ENCODE measurements around the gene CCDC90B. TPM values are rescaled to one million over a fixed set of nuclear protein-coding genes. Genes with fewer than 3 reads are reported as not detected.

The CCDC90B gene
- polyA plus RNA-seq, 4 donors: 80.9 to 103 (median 90.4) TPM

DNA sequence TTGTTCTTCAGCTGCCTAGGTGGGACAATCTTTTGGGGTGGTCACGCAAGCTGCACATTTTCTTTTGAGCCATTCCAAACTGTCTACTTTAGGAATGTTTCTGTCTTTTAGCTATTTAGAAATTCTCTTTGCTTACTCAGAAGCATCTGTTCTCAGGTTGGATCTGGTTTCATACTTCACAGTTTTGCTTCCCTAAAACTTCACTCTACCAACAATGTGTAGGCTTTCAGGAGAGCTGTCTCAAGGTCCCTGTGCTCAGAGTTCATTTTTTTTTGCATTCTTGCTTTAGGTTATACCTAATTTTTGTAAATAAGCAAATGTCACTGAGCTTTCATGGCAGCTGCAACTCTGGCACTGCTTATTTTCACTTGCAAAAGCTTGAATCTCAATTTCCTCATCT, 36.7 kb downstream of the CCDC90B start:
- no peak for DNase-seq (ENCODE audit: low read depth in 4 of 4, low spot score in 3 of 4)

DNA sequence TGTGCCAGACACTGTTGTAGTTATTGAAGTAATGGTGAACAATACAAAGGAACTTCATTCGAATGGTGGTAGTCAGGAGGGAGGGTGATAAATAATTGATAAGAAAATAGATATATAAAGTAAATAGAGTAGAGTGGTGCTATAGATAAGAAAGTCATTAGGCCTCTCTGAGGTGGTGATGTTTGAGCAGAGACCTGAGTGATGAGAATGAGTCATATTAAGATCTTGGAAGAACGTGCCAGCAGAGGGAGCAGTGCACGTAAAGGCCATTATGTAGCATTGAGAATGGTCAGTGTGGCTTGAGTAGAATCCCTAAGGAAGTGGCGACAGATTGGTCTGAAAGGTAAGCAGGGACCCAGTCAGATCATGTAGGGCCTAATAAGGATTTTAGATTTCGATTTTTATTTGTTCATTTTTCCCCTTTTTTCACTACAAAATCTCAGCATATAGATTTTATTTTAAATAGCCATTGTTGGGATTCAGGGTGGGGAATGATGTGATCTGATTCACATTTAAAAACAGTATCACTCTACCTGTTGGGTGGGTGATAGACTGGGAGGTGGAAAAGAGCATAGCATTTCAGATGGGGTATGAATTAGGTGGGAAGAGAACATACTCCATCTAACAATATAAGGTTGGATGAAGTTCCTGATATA, 44.7 kb downstream of the CCDC90B start:
- peak in 3 of 4 donors; percentile 12 to 29 (median 27) for DNase-seq (ENCODE audit: low read depth in 4 of 4, low spot score in 3 of 4)

- DNase-seq (ENCODE audit: low read depth in 4 of 4, low spot score in 3 of 4): no peak
Observed at GRCh38 chr11:83238111-83238510, 48.1 kb downstream of the CCDC90B start.

DNA sequence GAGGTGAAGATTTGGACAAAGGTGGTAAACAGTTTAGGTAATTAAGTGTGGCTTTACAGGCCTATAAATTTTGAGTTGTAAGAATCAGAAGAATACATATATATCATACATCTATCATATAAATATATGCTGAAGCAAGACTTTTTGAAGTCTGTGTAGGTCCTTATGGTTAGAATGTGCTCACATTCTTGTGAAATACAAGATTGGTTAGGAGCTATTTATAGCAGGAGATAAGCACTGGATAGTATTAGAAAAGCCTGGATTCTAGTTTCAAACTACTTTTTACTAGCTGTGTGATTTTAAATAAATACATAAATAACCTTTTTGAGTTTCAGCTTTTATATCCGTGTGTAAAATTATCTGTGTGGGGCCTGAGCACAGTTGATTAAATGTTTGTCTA, 50.3 kb downstream of the CCDC90B start:
- DNase-seq (ENCODE audit: low read depth in 4 of 4, low spot score in 3 of 4): no peak

DNA sequence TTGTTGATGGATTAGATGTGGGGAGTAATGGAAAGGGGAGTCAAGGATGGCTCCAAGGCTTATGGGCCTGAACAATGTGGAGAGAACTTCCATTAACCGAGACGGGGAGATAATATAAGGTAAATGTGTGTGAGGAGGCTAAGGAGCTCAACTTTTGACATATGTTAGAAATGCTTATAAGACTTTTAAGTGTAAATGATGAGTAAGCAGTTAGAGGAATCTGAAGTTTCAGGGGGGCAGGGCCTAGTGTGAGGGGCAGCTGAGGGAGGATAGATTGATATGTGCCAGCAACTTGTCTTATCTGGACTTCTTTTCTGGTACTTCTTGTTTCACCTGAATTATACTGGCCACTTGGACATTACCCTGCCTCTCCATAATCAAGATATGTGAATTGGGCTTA, 62.7 kb downstream of the CCDC90B start:
- DNase-seq (ENCODE audit: low read depth in 4 of 4, low spot score in 3 of 4): no peak

- no peak for DNase-seq (ENCODE audit: low read depth in 4 of 4, low spot score in 3 of 4)
Observed at GRCh38 chr11:83222499-83222898, 63.7 kb downstream of the CCDC90B start.

DNA sequence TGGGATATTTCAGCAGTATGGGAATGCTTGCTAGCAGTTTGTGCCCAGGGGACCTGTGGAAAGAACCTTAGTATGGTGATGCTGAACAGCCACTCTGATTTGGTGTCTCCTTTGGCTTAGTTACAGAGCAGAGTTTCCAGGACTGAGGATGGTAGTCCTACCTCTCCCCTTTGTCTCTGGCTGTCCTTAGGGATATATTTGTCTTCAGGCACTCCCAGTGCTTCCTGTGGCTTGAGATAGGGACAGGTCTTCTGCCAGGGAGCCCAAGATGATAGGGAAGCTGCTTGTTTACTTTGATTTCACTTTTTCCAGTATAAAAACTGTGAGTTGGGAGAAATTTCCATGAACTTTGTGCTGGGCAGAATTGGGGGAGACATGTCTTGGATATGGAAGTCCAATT, 64.5 kb downstream of the CCDC90B start:
- no peak for DNase-seq (ENCODE audit: low read depth in 4 of 4, low spot score in 3 of 4)

- no peak for DNase-seq (ENCODE audit: low read depth in 4 of 4, low spot score in 3 of 4)
Observed at GRCh38 chr11:83220260-83220659, 65.9 kb downstream of the CCDC90B start.

DNA sequence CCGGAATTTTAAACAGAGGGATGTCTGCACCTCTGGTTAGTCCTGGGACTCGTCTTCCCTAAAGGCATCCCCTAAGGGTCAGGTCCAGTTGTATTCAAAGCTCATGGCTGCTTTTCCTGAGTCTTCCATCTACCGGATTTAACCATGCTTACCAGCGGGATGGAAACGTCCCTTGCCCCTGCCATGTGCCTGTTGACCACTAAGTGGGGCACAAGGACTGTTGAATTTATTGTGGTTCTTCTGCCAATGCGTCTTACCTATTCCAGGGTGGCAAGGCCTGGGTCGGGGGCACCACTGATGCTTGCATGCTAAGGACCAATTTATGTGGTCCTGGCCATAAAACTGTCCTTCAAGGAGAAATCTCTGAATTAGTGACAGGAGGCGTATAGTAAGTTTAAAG, 67.1 kb downstream of the CCDC90B start:
- DNase-seq (ENCODE audit: low read depth in 4 of 4, low spot score in 3 of 4): no peak

Other genes starting within 250 kb of the CCDC90B start
- gene RAB30, start 214.5 kb downstream of the CCDC90B start, polyA plus RNA-seq (ENCODE audit: insufficient read length in 4 of 4): 10 to 100 TPM in 1 of 4 donors, 1 to 10 TPM in 3; 6.1 to 17.8 (median 8.8) TPM
- 10 to 100 TPM; 61.5 to 84.1 (median 73.3) TPM for gene PCF11, start 129.2 kb downstream of the CCDC90B start, polyA plus RNA-seq (ENCODE audit: insufficient read length in 4 of 4)
- 10 to 100 TPM in 3 of 4 donors, 1 to 10 TPM in 1; 9.5 to 19.8 (median 18.8) TPM for gene ANKRD42, start 92.7 kb downstream of the CCDC90B start, polyA plus RNA-seq (ENCODE audit: insufficient read length in 4 of 4)

All from left renal pelvis (tissue), 4 donors.